ENCODE measurements around the gene RHBDF2. TPM values are rescaled to one million over a fixed set of nuclear protein-coding genes. Genes with fewer than 3 reads are reported as not detected.

Gene RHBDF2
- total RNA-seq, 2 donors from 2014 or later = 91.6 to 153 TPM

- DNase-seq (ENCODE audit: low spot score) (no peak), ATAC-seq (ENCODE audit: insufficient number of reproducible peaks, low FRiP score, low read depth) (no peak)
- no peaks in the 10 kb centered on the region for H3K9me3 ChIP-seq
- no peaks in the 10 kb centered on the region for H3K4me1 ChIP-seq (ENCODE audit: control insufficient read depth in 1 of 2, low read depth in 2 of 2)
- TF ChIP-seq, protein P1, sequence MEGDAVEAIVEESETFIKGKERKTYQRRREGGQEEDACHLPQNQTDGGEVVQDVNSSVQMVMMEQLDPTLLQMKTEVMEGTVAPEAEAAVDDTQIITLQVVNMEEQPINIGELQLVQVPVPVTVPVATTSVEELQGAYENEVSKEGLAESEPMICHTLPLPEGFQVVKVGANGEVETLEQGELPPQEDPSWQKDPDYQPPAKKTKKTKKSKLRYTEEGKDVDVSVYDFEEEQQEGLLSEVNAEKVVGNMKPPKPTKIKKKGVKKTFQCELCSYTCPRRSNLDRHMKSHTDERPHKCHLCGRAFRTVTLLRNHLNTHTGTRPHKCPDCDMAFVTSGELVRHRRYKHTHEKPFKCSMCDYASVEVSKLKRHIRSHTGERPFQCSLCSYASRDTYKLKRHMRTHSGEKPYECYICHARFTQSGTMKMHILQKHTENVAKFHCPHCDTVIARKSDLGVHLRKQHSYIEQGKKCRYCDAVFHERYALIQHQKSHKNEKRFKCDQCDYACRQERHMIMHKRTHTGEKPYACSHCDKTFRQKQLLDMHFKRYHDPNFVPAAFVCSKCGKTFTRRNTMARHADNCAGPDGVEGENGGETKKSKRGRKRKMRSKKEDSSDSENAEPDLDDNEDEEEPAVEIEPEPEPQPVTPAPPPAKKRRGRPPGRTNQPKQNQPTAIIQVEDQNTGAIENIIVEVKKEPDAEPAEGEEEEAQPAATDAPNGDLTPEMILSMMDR (IDR thresholded peaks at IDR 0.05) = no peak
- H3K4me3 ChIP-seq = no peak overlapping the region
- H3K27me3 ChIP-seq (replicated peaks; ENCODE audit: insufficient read depth) = no peaks in the 10 kb centered on the region
- no peak overlapping the region for H3K27ac ChIP-seq
- peaks cover 6% of the 10 kb centered on the region for H3K36me3 ChIP-seq
Observed at GRCh38 chr17:76474894-76475293, 26.3 kb downstream of the RHBDF2 start.

DNA sequence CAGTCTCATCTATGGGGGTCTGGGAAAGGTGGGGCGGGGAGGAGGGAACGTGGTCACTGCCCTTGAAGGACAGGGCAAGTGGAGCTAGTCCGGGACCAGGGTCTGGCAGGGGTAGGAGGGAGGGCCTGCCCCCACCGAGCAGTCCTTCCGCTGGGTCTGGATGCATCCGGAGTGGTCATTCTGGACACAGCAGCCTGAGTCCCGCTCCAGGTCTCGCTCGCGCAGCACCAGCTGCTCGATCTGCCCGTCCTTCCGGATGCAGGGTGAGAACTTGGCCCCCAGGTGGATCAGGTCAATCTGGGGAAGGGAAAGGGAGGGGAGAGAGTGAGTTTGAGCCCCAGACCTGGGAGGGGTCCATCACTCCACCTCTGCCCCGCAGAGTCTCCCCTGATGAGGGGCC is 27.0 kb downstream of the RHBDF2 start:
- no peak overlapping the region for H3K4me3 ChIP-seq
- H3K9me3 ChIP-seq = no peaks in the 10 kb centered on the region
- ATAC-seq (ENCODE audit: insufficient number of reproducible peaks, low FRiP score, low read depth) = no peak
- peaks cover 6% of the 10 kb centered on the region for H3K36me3 ChIP-seq
- no peak for DNase-seq (ENCODE audit: low spot score)
- H3K27me3 ChIP-seq (replicated peaks; ENCODE audit: insufficient read depth) = no peaks in the 10 kb centered on the region
- no peak overlapping the region for H3K27ac ChIP-seq
- TF ChIP-seq, protein P1 (IDR thresholded peaks at IDR 0.05) = no peak
- no peaks in the 10 kb centered on the region for H3K4me1 ChIP-seq (ENCODE audit: control insufficient read depth in 1 of 2, low read depth in 2 of 2)

DNA sequence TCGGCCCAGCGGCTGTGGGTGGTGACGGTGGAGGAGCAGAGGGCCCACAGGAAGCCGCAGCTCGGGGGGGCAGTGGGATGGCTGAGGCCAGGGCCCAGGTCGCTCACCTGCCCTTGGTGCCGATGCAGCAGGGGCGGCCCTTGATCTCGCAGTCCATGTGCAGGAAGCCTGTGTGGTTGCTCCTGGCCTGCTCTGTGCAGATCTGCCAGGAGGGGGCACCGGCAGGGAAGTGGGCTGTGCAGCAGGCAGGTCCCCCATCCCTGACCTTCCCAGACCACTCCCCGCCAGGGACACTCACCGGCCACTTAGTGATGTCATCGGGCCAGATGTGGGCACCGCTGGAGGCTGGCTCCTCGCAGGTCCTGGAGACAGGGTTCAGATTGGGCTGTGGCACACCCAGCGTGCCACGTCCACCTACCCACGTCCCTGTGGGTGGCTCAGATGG is 27.7 kb downstream of the RHBDF2 start:
- ATAC-seq (ENCODE audit: insufficient number of reproducible peaks, low FRiP score, low read depth) = no peak

GRCh38 chr17:76472726-76473125 is 28.5 kb downstream of the RHBDF2 start:
- Histone ChIP-seq H3K4me3 (no peak overlapping the region), H3K27ac (no peak overlapping the region), H3K9me3 (no peaks in the 10 kb centered on the region), H3K4me1 (ENCODE audit: control insufficient read depth in 1 of 2, low read depth in 2 of 2) (no peaks in the 10 kb centered on the region), H3K36me3 (peaks cover 6% of the 10 kb centered on the region), H3K27me3 (replicated peaks; ENCODE audit: insufficient read depth) (no peaks in the 10 kb centered on the region)
- TF ChIP-seq, protein P1 (IDR thresholded peaks at IDR 0.05) = no peak
- DNase-seq (ENCODE audit: low spot score) = no peak
- ATAC-seq (ENCODE audit: insufficient number of reproducible peaks, low FRiP score, low read depth) = no peak

More for the DNA sequence above, 27.7 kb downstream of the RHBDF2 start:
- no peak for DNase-seq (ENCODE audit: low spot score)
- no peak overlapping the region for H3K4me3 ChIP-seq
- no peaks in the 10 kb centered on the region for H3K4me1 ChIP-seq (ENCODE audit: control insufficient read depth in 1 of 2, low read depth in 2 of 2)
- no peaks in the 10 kb centered on the region for H3K9me3 ChIP-seq
- no peaks in the 10 kb centered on the region for H3K27me3 ChIP-seq (replicated peaks; ENCODE audit: insufficient read depth)
- peaks cover 6% of the 10 kb centered on the region for H3K36me3 ChIP-seq
- TF ChIP-seq, protein P1 (IDR thresholded peaks at IDR 0.05) = no peak
- no peak overlapping the region for H3K27ac ChIP-seq

GRCh38 chr17:76472258-76472645 is 29.0 kb downstream of the RHBDF2 start:
- H3K9me3 ChIP-seq = no peaks in the 10 kb centered on the region
- no peaks in the 10 kb centered on the region for H3K4me1 ChIP-seq (ENCODE audit: control insufficient read depth in 1 of 2, low read depth in 2 of 2)
- TF ChIP-seq, protein P1 (IDR thresholded peaks at IDR 0.05) = no peak
- no peak overlapping the region for H3K4me3 ChIP-seq
- DNase-seq (ENCODE audit: low spot score) = no peak
- H3K27me3 ChIP-seq (replicated peaks; ENCODE audit: insufficient read depth) = no peaks in the 10 kb centered on the region
- peaks cover 6% of the 10 kb centered on the region for H3K36me3 ChIP-seq
- no peak for ATAC-seq (ENCODE audit: insufficient number of reproducible peaks, low FRiP score, low read depth)
- no peak overlapping the region for H3K27ac ChIP-seq

Measured in thoracic aorta (tissue), 2 donors.